Ovary (tissue), 9 donors: Measurements from ENCODE around the gene KLC1. TPM values are rescaled to one million over a fixed set of nuclear protein-coding genes. Genes with fewer than 3 reads are reported as not detected.
"Not testable (repeated sequence)": the region's sequence is repeated elsewhere in the genome, so short reads cannot be mapped to it uniquely, and the experiment has no call there.

Source experiments
- DNase-seq, 5 donors: peaks; one replicate each; pipeline ENCODE4 v3.0.0-alpha.2; 2019 to 2020
- H3K27ac ChIP-seq, 2 donors: fragments of 200-600 bp; one replicate each; pipeline versions ENCODE4 v1.5.1 to v1.8.0; 2019 to 2022
- H3K27me3 ChIP-seq: fragments of 200-600 bp; one replicate; pipeline ENCODE4 v1.8.0; 2022
- H3K36me3 ChIP-seq: fragments of 200-600 bp; sonication (generic); one replicate; pipeline ENCODE4 v1.5.1; 2019
- H3K4me1 ChIP-seq: one replicate; pipeline ENCODE4 v1.8.1; 2013; ENCODE audit warnings: mild to moderate bottlenecking, moderate library complexity; ENCODE audit not compliant: insufficient read depth
- H3K4me3 ChIP-seq: fragments of 200-600 bp; sonication (generic); one replicate; pipeline ENCODE4 v1.5.1; 2017
- H3K9me3 ChIP-seq, 2 donors: fragments of 200-600 bp in 1 of 2; sonication (generic) in 1 of 2; one replicate each; pipeline versions ENCODE4 v1.5.1 to v1.8.1; 2013 to 2019; ENCODE audit warnings: mild to moderate bottlenecking in 1 of 2, moderate library complexity in 1 of 2
- CTCF ChIP-seq, 3 donors: fragments of 450-650 bp in 2 of 3; fragments of 200-600 bp in 1 of 3; IDR thresholded peaks; one replicate each; pipeline versions ENCODE4 v1.5.1 to v1.8.0; 2016 to 2022; ENCODE audit warnings: antibody characterized with exemption in 3 of 3, mild to moderate bottlenecking in 1 of 3
- EP300 ChIP-seq: sonication (generic); formaldehyde crosslinking; IDR thresholded peaks from one replicate; pipeline ENCODE4 v1.6.1; 2017; ENCODE audit warnings: antibody characterized with exemption
- POLR2A ChIP-seq: fragments of 450-650 bp; IDR thresholded peaks from one replicate; pipeline ENCODE4 v1.6.1; 2017; ENCODE audit warnings: antibody characterized with exemption, mild to moderate bottlenecking, moderate library complexity
- WGBS, 3 donors: extraction: QIAGEN DNeasy Blood & Tissue Kit in 1 of 3; methylation state at CpG; one replicate each; pipeline versions ENCODE4 v1.1.5 to v1.1.7; 2013 to 2017; 5-methylcytosine and 5-hydroxymethylcytosine counted together
- intact Hi-C, 4 donors: fragments of 100-400 bp; cut with DNase I; formaldehyde crosslinking; loops; one replicate each; pipeline versions ENCODE4 v1.11.0 to v1.15.1; 2022 to 2023
- polyA plus RNA-seq, 2 donors: library from polyadenylated mRNA; stranded (reverse); fragments of 200-250 nt in 1 of 2; fragments of 350-450 nt in 1 of 2; fragmentation: Illumina TruSeq in 1 of 2; extraction: RNeasy Lipid Tissue Mini Kit (QIAGEN cat#74804) in 1 of 2; gene quantifications; one replicate each; pipeline ENCODE4 v1.2.3, GENCODE V29; 2013 to 2014
- total RNA-seq, 7 donors: library from RNA; depleted of rRNA in 2 of 7; stranded (reverse); fragments of >200 nt in 2 of 7; fragmentation: NEBNext Ultra II Directional in 3 of 7; extraction: Animal tissue kit (Norgen Biotek cat#: 25700) in 3 of 7; gene quantifications; one replicate each; pipeline versions ENCODE4 v1.1.0 to v1.2.4, GENCODE V29; 2016 to 2023
- donor health status: DM: no; HTN: no; CAD: no; lungs with moderate emphysema.
- donor health status: DM: no; HTN: no; CAD: no.
- donor health status: Bipolar disorder and iron deficiency.
- donor health status: DM: yes; HTN: yes; CAD: no.
- donor health status: DM: no; HTN: no; CAD: no.
- donor health status: DM: yes; HTN: yes; CAD: no.

The KLC1 gene
- total and polyA plus RNA-seq, 9 donors = 80.0 to 191 (median 149) TPM

GRCh38 chr14:103641161-103641560 lies 12.2 kb downstream of the KLC1 start:
- Histone ChIP-seq H3K27me3 (no peaks in the 10 kb centered on the region), H3K4me1 (peaks cover 15% of the 10 kb centered on the region), H3K9me3 (no peaks in the 10 kb centered on the region), H3K36me3 (no peaks in the 10 kb centered on the region), H3K4me3 (no peak overlapping the region), H3K27ac (no peak overlapping the region)
- intact Hi-C loops = no loop called here
- no peak for DNase-seq
- 79 to 87% (median 81%) methylated on average over 4 of the region's 4 CpGs for WGBS, 3 donors
- TF ChIP-seq EP300 (no peak), CTCF (IDR thresholded peaks at IDR 0.05) (no peak), POLR2A (no peak)

GRCh38 chr14:103646189-103646588 lies 17.2 kb downstream of the KLC1 start:
- WGBS, 3 donors = 80 to 92% (median 82%) methylated on average over 3 of the region's 3 CpGs
- TF ChIP-seq EP300 = no peak
- Histone ChIP-seq H3K4me1 (peaks cover 5% of the 10 kb centered on the region), H3K4me3 (no peak overlapping the region), H3K9me3 (no peaks in the 10 kb centered on the region), H3K27ac (no peak overlapping the region), H3K27me3 (no peaks in the 10 kb centered on the region), H3K36me3 (no peaks in the 10 kb centered on the region)
- intact Hi-C loops = no loop called here
- no peak for DNase-seq

- DNase-seq = no peak
- WGBS, 3 donors = 95 to 98% (median 95%) methylated on average over 3 of the region's 3 CpGs
- no peak for TF ChIP-seq EP300
- TF ChIP-seq POLR2A = no peak
- no peak for TF ChIP-seq CTCF (IDR thresholded peaks at IDR 0.05)
- no peaks in the 10 kb centered on the region for H3K27me3 ChIP-seq
- H3K9me3 ChIP-seq = no peaks in the 10 kb centered on the region
- intact Hi-C loops = no loop called here
- H3K4me1 ChIP-seq = peaks cover 25% of the 10 kb centered on the region
- H3K27ac ChIP-seq = no peak overlapping the region
- H3K4me3 ChIP-seq = no peak overlapping the region
- H3K36me3 ChIP-seq = no peaks in the 10 kb centered on the region
Measured at GRCh38 chr14:103649001-103649400, 20.0 kb downstream of the KLC1 start.

GRCh38 chr14:103650213-103650612 lies 21.2 kb downstream of the KLC1 start:
- no peaks in the 10 kb centered on the region for H3K36me3 ChIP-seq
- peaks cover 26% of the 10 kb centered on the region for H3K4me1 ChIP-seq
- H3K27ac ChIP-seq = no peak overlapping the region
- intact Hi-C loops = no loop called here
- no peaks in the 10 kb centered on the region for H3K9me3 ChIP-seq
- DNase-seq = no peak
- H3K27me3 ChIP-seq = no peaks in the 10 kb centered on the region
- 66 to 77% (median 71%) methylated on average over 4 of the region's 4 CpGs for WGBS, 3 donors
- TF ChIP-seq EP300 = no peak
- no peak overlapping the region for H3K4me3 ChIP-seq

- no peak for TF ChIP-seq EP300
- no peak for TF ChIP-seq CTCF (IDR thresholded peaks at IDR 0.05)
- no peak overlapping the region for H3K27ac ChIP-seq
- H3K9me3 ChIP-seq = no peaks in the 10 kb centered on the region
- H3K36me3 ChIP-seq = no peaks in the 10 kb centered on the region
- intact Hi-C loops = no loop called here
- WGBS, 3 donors = 79 to 83% (median 82%) methylated on average over 7 of the region's 7 CpGs
- no peaks in the 10 kb centered on the region for H3K27me3 ChIP-seq
- no peak overlapping the region for H3K4me3 ChIP-seq
- no peak for DNase-seq
- peaks cover 24% of the 10 kb centered on the region for H3K4me1 ChIP-seq
Measured at GRCh38 chr14:103651585-103651984, 22.6 kb downstream of the KLC1 start.

- 75 to 79% (median 76%) methylated on average over 3 of the region's 3 CpGs for WGBS, 3 donors
- intact Hi-C loops = no loop called here
- Histone ChIP-seq H3K9me3 (no peaks in the 10 kb centered on the region), H3K36me3 (no peaks in the 10 kb centered on the region), H3K4me3 (no peak overlapping the region), H3K27ac (no peak overlapping the region), H3K27me3 (no peaks in the 10 kb centered on the region), H3K4me1 (peaks cover 24% of the 10 kb centered on the region)
- TF ChIP-seq CTCF (IDR thresholded peaks at IDR 0.05) (no peak), EP300 (no peak), POLR2A (no peak)
- DNase-seq = no peak
Measured at GRCh38 chr14:103652806-103653205, 23.8 kb downstream of the KLC1 start.

GRCh38 chr14:103653336-103653735 lies 24.3 kb downstream of the KLC1 start:
- H3K27ac ChIP-seq, H3K4me3 ChIP-seq, H3K36me3 ChIP-seq, H3K9me3 ChIP-seq, intact Hi-C loops, DNase-seq, H3K27me3 ChIP-seq: not testable (repeated sequence)
- H3K4me1 ChIP-seq = peaks cover 24% of the 10 kb centered on the region
- WGBS, 3 donors = 13 to 29% (median 19%) methylated on average over 10 of the region's 10 CpGs
